ENCODE measurements around the gene ARID5B. TPM values are rescaled to one million over a fixed set of nuclear protein-coding genes. Genes with fewer than 3 reads are reported as not detected.

Gene ARID5B
- total RNA-seq, 1 experiment from 2014 or later, result 0.04 TPM

DNA sequence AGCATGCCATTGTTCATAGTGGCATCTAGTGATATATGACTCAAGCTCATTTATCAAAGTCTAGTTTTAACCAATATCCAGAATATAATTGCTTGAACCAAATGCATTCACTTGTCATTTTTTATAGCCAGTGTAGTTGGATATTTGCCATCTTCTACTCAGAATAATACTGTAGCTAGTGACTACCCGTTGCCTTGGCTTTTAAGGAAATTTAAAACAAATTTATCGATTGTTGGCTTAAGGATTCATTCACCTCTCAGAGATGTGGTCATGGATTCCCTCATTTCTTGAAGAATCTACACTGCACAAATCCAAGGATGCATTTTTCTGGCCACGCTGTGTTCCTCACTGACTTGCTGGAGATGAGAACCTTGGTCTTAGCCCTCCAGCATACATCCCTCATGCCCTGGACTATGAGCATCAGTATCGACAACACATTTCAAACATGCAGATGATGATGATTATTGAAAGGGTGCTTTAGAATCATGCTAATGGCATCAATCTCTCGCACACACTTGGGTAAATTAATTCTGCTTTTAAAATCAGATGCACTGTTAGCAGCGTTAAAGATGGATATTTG, 8.8 kb downstream of the ARID5B start:
- H3K18ac ChIP-seq (ENCODE audit: insufficient read length, low read depth, low read length), result no peak overlapping the region
- no peak overlapping the region for H2AFZ ChIP-seq (ENCODE audit: low read length)
- H2BK5ac ChIP-seq (ENCODE audit: insufficient read length, low read length), result no peak overlapping the region
- DNase-seq, result no peak
- no peak overlapping the region for H4K91ac ChIP-seq (ENCODE audit: insufficient read length, low read depth, low read length)
- no peaks in the 10 kb centered on the region for H3K79me1 ChIP-seq (ENCODE audit: insufficient read depth, low read depth, low read length, poor library complexity, severe bottlenecking)
- no peak overlapping the region for H4K5ac ChIP-seq (ENCODE audit: insufficient read length, low read depth, low read length)
- no peaks in the 10 kb centered on the region for H3K79me2 ChIP-seq (ENCODE audit: insufficient read depth, low read length)
- H2BK12ac ChIP-seq (ENCODE audit: insufficient read length, low read depth, low read length), result no peak overlapping the region
- H3K56ac ChIP-seq (ENCODE audit: insufficient read length, low read depth, low read length), result no peak overlapping the region
- no peak overlapping the region for H3K27ac Mint-ChIP-seq
- H3K27me3 Mint-ChIP-seq (ENCODE audit: low read depth), result no peaks in the 10 kb centered on the region
- H3K4me3 Mint-ChIP-seq, result no peak overlapping the region
- no peak overlapping the region for H4K8ac ChIP-seq (replicated peaks; ENCODE audit: insufficient read length, low read depth, low read length)
- H3K27ac ChIP-seq (ENCODE audit: insufficient read length, low read depth, low read length), result no peak overlapping the region
- H3K23me2 ChIP-seq (ENCODE audit: insufficient read length, low read depth, low read length, poor library complexity, severe bottlenecking), result no peaks in the 10 kb centered on the region
- no peak overlapping the region for H2BK120ac ChIP-seq (ENCODE audit: low read depth, low read length, poor library complexity, severe bottlenecking)
- H3K9ac ChIP-seq (ENCODE audit: extremely low read depth, insufficient read length, low read length), result no peak overlapping the region
- no peak overlapping the region for H3T11ph ChIP-seq (ENCODE audit: low read length)
- no peaks in the 10 kb centered on the region for H4K20me1 ChIP-seq (ENCODE audit: control insufficient read depth, insufficient read depth, insufficient read length)
- no peaks in the 10 kb centered on the region for H3K4me1 ChIP-seq (ENCODE audit: insufficient read depth, low read length)
- no peak overlapping the region for H2BK20ac ChIP-seq (ENCODE audit: low read depth, low read length, poor library complexity, severe bottlenecking)
- H3K23ac ChIP-seq (ENCODE audit: insufficient read length, low read depth, low read length), result no peak overlapping the region
- no CpG with 5 or more reads among the region's 6 CpGs for WGBS (ENCODE audit: extremely low coverage, insufficient read length, low lambda C conversion rate)
- H3K14ac ChIP-seq (ENCODE audit: insufficient read depth, low read length), result no peak overlapping the region
- no peaks in the 10 kb centered on the region for H3K27me3 ChIP-seq (ENCODE audit: insufficient read depth, low read length)
- H3K4ac ChIP-seq (ENCODE audit: low read depth, low read length), result no peak overlapping the region
- TF ChIP-seq, protein P1, sequence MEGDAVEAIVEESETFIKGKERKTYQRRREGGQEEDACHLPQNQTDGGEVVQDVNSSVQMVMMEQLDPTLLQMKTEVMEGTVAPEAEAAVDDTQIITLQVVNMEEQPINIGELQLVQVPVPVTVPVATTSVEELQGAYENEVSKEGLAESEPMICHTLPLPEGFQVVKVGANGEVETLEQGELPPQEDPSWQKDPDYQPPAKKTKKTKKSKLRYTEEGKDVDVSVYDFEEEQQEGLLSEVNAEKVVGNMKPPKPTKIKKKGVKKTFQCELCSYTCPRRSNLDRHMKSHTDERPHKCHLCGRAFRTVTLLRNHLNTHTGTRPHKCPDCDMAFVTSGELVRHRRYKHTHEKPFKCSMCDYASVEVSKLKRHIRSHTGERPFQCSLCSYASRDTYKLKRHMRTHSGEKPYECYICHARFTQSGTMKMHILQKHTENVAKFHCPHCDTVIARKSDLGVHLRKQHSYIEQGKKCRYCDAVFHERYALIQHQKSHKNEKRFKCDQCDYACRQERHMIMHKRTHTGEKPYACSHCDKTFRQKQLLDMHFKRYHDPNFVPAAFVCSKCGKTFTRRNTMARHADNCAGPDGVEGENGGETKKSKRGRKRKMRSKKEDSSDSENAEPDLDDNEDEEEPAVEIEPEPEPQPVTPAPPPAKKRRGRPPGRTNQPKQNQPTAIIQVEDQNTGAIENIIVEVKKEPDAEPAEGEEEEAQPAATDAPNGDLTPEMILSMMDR (conservative IDR thresholded peaks at IDR 0.05), result no peak
- H3K36me3 Mint-ChIP-seq (ENCODE audit: insufficient read depth in 1 of 3, low read depth in 3 of 3), result no peaks in the 10 kb centered on the region
- no peak overlapping the region for H2AK5ac ChIP-seq (ENCODE audit: insufficient read length, low read length)
- no peaks in the 10 kb centered on the region for H3K4me1 Mint-ChIP-seq
- H3K9me3 Mint-ChIP-seq, result no peaks in the 10 kb centered on the region
- no peaks in the 10 kb centered on the region for H3K9me3 ChIP-seq (ENCODE audit: control insufficient read depth, low read depth, low read length)
- H2BK15ac ChIP-seq (ENCODE audit: low read depth, low read length), result no peak overlapping the region
- H3K4me2 ChIP-seq (ENCODE audit: insufficient read depth, insufficient read length, low read length), result no peak overlapping the region
